GM21529 (cell line): ENCODE data around the gene RGS9.
"Not testable (repeated sequence)": the region's sequence is repeated elsewhere in the genome, so short reads cannot be mapped to it uniquely, and the experiment has no call there.

Source experiments
- ATAC-seq: cut with Tn5 transposase; IDR thresholded peaks from one replicate; pipeline ENCODE4 v1.9.1; 2021; ENCODE audit not compliant: unreplicated experiment

The RGS9 gene

DNA sequence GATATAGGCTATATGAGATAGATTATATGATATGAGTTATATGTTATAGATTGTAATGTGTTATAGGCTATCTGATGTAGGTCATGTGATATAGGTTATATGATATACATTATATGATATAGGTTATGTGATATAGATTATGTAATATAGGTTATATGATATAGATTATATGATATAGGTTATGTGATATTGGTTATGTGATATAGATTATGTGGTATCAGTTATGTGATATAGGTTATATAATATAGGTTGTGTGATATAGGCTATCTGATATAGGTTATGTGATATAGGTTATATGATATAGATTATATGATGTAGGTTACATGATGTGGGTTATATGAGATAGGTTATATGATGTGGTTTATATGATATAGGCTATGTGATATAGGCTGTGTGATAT, 68.5 kb downstream of the RGS9 start:
- no peak for ATAC-seq

DNA sequence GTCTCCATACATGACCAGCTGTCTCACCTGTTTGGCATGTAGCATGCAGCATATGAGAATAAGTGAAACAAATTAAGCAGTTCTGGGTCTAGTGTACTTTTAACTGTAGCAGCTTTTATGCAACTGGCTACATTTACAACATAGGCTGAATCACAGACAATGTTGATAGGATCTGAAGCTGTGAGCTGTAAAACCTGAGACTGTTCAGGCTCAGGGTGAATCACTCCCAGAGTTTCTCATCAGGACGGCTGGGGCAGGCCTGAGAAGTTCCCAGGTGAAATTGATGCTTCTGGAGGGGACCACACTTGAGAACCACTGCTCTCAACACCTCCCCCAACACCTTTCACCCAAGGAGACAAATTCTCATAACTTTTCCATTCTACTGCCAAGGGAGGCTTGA, 70.3 kb downstream of the RGS9 start:
- not testable (repeated sequence) for ATAC-seq

DNA sequence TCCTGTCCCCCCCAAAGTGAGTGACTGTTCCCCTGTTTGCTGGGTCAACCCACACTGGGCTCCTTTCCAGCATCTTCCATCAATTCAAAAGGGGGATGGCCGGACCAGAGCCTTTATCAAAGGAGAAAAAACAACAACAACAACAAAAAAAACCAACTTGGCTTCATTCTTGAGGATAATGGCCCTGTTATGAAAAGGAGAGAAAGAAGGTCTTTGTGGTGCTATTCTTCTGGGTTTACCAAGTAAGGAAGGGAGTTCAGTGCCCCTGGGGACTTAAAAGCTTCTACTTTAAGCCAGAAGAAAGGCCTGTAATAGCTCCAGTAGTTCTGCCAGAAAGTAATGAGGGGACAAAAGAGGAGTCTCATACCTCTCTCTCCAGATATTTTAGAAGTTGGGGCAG, 71.5 kb downstream of the RGS9 start:
- no peak for ATAC-seq

DNA sequence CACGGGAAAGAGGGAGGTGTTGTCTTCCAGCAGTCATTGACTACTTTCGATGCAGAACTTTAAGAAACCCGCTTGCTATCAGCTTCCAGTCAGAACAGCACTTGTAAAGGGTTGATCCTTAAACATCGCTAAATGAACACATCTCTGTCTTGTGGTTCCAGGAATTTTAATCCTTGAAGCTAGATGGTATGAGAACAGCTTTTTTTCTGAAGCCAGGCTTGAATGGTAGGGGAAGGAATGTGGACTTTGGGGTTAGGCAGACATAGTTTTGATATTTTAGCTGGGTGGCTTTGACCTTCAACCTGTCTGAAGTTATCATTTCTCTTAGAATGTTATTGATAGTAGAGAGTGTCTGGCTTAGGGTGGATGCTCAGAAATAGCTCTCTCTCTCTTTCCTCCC, 81.1 kb downstream of the RGS9 start:
- no peak for ATAC-seq

DNA sequence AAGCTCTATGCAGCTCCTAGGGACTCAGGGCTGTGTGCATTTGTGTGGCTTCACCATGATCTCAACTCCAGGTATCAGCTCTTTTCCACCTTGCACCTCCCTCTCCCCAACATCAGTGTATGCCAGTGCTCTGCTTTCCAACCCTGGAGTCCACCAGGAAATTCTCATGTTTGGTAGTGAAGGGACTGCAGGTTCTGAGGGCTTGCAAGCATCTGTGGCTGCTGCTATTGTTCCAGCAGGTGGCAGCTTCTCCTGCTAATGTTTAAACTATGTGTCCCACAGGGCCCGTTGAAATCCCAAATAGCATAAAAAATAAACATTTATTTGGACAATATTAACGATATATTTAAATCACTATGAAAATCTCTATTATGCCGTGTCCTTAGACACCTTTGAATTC, 82.0 kb downstream of the RGS9 start:
- no peak for ATAC-seq

DNA sequence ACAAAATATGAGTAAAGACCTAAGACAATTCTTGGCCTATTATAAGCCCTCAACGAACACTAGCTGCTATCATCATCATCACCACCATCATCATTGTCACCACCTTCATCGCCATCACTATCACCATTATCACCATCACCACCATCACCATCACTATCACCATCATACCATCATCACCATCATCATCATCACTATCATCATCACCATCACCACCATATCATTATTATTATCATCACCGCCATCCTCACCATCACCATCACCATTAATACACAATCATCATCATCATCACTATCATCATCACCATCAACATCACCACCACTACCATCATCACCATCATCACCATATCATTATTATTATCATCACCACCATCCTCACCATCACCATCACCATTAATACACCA, 82.5 kb downstream of the RGS9 start:
- no peak for ATAC-seq

DNA sequence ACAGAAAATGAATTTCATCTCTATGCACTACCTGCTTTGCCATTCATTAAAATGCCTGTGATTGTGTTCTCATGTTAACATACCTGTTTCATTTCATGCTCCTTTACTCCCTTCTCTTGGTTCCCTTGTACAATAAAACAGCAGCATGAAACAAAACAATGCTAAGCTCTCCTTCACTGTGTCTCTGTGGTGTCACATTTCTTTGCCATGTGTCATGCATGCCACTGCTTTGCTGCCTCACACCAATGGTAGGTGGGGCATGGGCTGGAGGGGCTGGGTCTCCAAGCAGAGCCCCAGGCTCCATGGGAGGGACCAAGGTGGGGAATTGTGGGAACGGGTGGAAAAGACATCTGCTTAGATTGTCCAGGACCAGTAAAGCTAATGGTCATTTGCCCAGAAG, 83.6 kb downstream of the RGS9 start:
- no peak for ATAC-seq

DNA sequence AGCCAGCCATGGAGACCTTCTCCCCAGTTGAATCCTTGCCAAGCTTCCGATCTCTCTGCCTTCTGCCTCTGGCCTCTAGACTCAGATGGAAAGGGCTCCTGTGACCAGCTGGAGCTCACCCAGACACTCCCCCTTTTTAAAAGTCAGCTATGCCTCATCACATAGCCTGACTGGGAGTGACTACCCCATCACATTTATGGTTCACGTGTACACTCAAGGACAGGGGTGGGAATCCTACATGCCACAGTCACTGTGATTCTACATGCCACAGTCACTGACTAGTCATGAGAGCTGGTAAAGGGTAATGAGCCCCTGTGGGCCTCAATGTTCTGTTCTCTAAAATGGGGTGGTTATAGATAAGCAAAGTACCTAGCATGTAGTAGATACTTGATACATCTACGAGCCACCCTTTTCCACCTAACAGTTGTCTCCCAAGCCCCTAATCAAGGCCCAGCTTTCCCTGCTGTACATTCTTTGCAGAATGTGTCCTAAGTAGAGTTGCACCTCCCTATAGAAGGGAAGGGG, 85.1 kb downstream of the RGS9 start:
- ATAC-seq, result no peak

DNA sequence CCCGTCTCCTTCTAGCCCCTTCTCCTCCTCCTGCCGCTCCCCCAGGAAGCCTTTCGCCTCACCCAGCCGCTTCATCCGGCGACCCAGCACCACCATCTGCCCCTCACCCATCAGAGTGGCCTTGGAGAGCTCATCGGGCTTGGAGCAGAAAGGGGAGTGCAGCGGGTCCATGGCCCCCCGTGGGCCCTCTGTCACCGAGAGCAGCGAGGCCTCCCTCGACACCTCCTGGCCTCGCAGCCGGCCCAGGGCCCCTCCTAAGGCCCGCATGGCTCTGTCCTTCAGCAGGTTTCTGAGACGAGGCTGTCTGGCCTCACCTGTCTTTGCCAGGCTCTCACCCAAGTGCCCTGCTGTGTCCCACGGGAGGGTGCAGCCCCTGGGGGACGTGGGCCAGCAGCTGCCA, 87.9 kb downstream of the RGS9 start:
- no peak for ATAC-seq

DNA sequence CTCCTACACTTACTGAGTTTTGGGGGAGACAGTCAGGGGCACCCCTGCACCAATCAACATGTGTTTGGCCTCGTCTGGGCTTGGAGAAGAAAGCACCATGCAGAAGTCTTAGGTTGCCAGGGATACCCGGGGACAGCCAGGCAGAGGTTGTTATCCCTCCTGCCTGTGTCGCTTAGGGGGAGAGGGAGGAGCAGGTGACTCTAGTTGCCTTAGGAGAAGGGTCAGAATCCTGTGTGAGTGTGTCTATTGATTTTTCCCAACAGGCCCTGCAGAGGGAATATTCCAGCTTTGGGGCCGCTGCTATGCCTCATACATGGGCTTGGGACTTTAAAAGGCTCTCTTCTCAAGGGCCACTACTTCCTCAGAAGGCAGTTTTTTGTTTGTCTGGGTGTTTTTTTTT, 89.1 kb downstream of the RGS9 start:
- no peak for ATAC-seq

DNA sequence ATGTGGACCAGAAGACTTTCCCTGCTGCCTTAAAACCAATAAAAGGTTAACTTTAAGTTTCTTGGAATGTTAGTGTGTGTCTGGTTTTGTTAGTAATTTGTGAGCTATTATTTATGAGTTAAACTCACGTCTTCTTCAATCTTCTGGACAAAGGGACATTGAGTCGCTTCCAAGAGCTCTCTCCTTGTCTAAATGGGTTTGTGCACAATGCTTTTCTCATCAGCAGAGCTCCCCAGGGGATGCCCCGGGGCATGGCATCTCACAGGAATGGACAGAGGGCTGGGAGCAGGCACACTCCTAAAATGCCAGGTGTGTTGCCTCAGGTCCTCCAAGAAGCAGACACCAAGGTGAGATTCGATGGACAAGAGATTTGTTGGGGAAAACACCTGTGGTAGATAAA, 90.5 kb downstream of the RGS9 start:
- no peak for ATAC-seq

DNA sequence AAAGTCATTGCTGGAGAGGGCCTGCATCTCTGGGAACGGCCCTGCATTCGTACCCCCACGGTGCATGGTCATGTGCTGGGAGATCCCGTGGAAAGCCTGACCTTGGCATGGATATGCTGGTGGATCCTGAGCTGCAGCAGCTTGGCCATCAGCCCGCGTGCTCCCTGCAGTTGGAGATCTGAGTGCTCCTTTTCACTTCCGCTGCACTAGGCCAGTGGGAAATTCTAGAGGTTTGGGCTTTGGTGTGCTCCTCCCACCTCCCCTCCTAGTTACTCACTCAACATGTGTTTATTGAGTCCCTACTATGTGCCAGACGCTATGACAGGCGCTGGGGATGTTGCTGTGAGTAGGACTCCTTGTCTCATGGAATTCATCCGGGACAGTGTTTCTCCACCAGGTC, 91.1 kb downstream of the RGS9 start:
- no peak for ATAC-seq

DNA sequence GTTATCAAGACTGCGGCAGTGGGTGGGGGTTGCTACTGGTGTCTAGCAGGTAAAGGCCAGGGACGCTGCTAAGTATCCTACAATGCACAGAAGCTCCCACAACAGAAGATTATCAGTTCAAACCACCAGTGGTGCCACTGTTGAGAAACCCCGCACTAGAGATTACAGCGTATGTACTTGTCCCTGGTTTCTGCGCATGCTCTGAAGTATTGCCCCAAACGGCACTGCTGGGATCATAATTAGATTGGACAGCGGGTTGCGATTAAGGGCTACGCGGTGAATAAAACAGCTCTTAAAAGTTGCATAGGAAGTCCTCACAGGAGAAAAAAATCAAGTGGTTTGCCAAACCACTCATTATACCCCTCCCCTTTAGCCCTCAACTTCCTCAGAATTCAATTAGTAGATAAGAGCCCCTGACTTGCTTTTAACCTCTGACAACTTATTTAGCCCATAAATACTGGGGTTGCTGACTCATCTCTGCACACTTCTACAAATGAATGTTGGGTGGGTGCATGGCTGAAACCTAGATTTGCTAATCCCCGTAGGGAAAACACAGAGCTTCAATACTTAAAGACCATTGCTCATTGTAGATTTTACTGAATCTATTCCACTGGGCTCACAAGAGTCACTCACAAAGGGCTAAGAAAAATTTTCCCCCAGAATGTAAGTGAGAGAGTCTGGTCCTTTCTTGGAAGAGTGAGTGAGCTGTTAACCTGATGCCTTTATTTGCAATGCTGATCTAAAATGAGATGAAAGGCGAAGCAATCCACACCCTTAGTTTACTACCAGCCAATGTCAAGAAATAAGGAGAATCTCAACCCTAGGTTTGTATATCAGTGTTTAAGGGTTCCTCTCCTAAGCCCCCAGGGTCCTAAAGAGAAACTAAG, 91.8 kb downstream of the RGS9 start:
- peak; percentile 60 for ATAC-seq

DNA sequence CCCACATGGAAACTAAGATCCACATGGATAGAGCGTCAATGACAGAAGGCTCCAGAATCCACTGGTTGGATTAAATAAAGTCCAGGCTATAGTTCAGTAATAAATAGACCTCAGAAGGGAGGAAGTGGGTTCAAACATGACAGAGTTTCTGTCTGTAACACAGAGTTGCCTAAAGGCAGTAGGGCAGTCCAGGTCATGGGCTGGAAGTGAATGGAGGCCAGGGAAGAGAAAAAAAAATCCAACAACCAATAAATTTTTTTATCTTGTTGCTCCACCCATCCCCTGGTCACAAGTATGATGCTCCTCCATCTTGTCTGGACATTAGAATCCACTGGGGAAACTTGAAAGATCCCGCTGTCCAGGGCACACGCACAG, 92.4 kb downstream of the RGS9 start:
- ATAC-seq, result no peak

DNA sequence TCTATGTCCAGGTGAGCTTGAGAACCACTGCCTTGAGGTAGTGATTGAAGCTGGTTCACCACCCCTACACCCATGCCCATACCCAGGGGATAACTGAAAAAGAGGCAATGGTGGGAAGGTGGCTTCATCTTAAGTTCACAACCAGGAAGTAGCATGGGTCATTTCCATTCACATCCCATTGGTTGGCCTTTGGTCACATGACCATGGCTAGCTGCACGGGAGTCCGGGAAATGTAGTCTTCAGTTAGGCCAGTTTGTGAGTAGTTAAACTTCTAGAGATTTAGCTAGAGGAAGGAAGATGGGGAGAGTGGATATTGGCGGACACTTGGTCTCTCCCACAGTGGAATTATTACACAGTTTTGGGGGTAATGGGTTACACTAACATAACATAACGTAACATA, 92.9 kb downstream of the RGS9 start:
- no peak for ATAC-seq

DNA sequence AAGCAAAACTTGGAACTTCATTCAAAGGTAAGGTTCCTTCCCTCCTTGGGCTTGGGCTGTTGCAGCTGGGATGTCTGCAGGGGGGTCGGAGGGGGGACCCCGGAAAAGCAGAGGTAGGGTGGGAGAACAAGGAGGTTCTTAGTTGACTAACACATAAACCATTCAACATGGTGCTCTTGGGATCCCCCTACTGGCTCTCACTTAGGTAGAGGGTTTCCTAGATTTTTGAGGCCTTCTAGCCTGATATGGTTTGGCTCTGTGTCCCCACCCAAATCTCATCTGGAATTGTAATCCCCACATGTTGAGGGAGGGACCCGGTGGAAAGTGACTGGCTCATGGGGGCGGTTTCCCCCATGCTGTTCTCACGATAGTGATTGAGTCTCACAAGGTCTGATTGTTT, 93.9 kb downstream of the RGS9 start:
- ATAC-seq, result no peak

DNA sequence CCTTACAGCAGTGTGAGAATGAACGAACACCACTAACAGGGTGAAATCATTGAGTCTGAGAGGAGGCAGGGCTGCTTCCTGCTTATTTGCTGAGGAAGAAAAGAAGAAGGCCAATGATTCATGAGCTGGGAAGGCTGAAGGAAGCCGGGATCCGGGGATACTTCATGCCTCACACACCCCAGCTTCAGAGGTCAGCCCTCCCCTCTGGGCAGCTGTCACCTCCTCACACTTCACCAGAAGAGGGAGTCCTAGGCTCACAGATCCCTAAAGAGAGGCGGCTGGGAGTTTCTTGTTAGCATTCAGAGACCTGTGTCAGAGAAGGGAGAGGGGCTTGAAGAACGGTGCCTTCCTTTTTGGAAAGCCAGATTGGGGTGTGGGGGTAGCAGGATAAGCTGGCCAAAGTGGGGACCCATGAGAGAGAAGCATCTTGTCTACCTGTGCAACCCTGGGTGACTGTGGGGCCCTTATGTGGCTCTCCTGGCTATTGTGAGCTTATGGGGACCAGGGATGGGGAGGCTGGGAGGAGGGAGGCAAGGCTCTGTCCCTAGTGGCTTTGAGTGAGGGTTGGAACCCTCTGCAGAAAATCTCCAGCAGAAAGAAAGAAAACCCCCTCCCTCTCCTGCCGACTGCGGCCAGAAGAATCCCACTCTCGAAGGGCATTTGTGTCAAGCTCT, 94.6 kb downstream of the RGS9 start:
- ATAC-seq, result peak; percentile 55

DNA sequence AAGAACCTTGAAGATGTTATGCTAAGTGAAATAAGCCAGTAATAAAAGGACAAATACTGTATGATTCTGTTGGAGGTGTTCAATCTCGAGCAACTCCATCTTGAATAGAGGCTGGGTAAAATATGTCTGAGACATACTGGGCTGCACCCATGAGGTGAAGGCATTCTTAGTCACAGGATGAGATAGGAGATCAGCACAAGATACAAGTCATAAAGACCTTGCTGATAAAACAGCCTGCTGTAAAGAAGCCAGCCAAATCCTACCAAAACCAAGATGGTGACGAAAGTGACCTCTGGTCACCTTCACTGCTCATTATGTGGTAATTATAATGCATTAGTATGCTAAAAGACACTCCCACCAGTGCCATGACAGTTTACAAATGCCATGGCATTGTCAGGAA, 98.1 kb downstream of the RGS9 start:
- ATAC-seq, result no peak

DNA sequence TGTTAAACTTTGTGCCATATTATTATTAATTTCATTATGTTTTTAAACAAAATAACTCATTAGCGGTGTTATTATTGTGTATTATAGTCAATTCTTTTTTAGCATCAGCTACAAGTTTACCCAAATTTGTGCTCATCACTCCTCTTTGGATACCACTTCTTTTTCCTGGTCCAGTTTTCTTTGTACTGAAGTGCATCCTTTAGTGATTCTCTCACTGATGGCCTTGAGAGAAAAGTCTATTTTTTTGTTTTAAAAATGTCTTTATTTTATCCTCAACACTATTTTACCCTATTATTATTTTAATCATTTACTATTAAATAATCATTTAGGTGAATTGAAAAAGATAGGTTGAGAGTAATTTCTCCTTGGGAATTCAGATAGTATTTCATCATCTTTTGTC, 99.2 kb downstream of the RGS9 start:
- ATAC-seq, result no peak

DNA sequence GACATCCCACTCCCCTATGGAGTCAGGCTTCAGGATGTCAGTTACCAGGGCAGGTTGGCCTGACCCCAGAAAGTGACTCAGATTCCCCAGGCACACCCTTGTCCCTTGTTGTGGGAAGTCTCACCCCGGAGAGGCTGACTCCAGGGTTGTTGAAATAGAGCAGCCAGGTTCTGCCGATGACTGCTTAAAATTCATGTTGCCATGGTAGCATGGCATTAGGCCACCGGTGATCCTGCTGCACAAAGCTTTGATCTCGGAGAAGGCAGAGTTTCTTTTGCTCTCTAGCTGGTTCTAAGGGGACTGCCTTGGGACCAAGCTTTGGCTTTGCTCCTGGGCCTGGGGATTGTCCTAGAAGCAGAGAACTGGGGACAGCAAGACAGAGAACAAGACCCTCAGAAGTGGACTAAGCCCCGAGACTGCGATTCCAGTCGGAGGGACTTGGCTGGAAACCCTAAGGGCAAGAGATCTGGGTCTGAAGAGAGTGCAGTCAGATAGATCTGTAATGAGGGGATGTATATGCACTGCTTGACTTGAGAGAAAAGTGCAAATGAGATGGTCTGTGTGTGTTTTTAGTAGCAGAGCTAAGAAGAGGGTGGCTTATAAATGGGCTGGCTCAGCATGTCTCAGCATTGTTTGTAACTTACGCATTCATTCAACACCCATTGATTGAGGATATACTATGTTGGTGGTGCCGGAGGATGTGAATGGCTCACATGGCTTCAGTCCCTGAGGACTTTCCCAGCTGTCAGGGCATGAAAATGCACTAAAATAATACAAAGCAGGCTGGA, 106.9 kb downstream of the RGS9 start:
- ATAC-seq, result no peak

DNA sequence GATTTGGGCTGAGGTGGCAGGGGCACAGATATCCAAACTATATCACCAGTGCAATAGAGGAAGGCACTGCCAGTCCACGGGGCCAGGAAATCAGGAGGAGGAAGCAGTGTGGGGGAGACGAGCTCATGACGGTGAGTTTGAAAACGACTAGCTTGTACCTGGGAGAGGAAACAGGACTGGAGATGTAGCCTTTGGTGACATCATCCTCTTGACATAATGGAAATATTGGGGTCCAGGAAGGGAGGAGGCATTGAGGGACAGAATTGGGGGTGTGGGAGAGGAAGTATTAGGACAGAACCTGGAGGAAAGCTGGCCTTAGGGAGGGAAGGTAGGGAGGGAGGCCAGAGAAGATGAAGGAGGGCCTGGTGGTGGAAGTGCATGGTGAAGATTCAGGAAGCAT, 109.1 kb downstream of the RGS9 start:
- no peak for ATAC-seq

DNA sequence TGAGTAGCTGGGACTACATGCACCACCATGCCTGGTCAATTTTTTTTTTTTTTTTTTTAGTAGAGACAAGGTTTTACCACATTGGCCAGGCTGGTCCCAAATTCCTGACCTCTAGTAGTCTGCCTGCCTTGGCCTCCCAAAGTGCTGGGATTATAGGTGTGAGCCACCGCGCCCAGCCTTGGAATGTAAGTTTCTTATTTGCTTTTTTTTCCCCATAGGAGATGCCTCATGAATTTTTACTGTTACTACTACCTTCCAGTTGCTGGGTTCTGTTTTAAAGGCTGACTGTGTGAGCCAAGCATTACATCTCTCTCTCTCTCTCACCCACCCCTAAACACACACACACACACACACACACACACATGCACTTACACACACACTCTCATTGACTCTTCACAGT, 112.6 kb downstream of the RGS9 start:
- no peak for ATAC-seq
